GM18907 (cell line): ENCODE measurements around the gene SERPINE2.

ENCODE experiments used
- ATAC-seq: cut with Tn5 transposase; IDR thresholded peaks from one replicate; pipeline ENCODE4 v1.9.1; 2021; ENCODE audit warnings: mild to moderate bottlenecking, moderate library complexity; ENCODE audit not compliant: unreplicated experiment

SERPINE2 gene

DNA sequence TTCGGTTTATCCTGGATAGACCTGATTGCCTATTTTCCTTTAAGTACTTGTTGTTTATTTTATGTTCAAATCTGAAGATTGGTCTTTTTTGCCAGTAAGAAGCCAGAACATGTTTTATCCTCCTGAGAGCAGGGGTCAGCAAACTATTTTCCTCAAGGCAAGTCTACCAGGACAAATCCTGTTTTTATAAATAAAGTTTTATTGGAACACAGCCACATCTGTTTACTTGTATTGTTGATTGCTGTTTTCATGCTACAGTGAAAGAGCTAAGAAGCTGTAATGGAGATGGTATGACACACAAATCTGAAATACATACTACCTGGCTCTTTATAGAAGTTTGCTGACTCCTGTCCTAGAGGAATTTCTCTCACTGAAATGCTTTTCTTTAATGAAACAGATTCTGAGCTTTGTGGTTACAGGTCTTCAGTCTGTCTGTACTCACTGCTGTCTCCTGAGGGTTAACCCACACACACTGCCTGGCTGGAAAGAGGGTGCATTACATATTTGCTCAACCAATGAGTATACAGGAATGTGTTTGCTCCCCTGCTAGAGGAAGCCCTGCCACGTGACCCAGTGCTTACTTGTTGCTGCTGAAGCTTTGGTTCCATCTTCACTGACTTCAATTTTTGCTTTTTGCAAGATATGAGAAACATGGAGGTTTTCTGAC, 59.2 kb downstream of the SERPINE2 start:
- ATAC-seq, result no peak

DNA sequence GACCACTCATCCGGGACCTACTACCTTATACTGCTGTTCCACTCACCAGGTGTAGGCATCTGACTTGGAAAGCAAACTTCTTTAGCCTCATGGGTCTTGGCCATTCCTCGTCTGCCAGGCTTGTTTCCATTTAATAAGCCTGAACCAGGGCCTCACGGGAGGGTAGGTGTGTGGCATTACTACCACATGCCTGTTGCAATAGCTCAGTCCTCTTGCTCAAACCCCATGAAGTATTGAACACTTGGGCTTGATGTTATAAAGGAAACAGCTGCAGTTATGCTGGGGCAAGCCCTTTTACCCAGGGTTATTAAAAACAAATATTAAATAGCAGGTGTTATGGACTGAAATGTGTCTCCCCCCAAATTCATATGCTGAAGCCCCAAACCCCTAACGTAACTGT, 60.6 kb downstream of the SERPINE2 start:
- ATAC-seq, result no peak

DNA sequence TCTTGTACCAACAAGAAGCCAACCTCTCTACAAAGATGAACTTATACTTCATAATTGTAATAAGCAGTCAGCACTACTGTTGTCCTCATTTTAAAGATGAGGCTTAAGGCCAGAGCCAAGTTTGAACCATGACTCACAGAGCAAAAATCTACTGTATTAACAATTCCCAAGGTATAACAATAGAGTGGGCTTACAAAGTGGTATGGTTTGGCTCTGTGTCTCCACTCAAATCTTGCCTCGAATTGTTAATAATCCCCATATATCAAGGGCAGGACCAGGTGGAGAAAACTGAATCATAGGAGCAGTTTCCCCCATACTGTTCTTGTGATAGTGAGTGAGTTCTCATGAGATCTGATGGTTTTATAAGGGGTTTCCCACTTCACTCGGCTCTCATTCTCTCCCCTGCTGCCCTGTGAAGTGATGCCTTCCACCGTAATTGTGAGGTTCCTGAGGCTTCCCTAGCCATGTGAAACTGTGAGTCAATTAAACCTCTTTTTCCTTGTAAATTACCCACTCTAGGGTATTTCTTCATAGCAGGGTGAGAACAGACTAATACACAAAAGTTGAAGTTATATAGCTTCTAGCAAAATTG, 62.4 kb downstream of the SERPINE2 start:
- no peak for ATAC-seq

DNA sequence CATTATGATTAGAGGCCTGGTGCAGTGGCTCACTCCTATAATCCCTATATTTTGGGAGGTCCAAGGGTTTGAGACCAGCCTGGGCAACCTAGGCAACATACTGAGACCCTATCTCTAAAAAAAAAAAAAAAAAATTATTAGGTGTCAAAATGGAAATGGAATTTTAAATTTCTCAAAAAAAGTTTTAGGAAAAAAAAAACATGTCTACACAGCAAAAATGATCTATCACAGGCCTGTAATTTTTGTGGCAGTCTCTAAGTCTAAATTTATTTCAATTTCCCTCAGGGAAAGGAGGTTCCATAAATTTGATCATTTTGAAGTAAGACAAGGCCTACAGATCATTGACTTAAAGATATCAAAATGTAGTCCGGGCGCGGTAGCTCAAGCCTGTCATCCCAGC, 65.5 kb downstream of the SERPINE2 start:
- ATAC-seq, result no peak

DNA sequence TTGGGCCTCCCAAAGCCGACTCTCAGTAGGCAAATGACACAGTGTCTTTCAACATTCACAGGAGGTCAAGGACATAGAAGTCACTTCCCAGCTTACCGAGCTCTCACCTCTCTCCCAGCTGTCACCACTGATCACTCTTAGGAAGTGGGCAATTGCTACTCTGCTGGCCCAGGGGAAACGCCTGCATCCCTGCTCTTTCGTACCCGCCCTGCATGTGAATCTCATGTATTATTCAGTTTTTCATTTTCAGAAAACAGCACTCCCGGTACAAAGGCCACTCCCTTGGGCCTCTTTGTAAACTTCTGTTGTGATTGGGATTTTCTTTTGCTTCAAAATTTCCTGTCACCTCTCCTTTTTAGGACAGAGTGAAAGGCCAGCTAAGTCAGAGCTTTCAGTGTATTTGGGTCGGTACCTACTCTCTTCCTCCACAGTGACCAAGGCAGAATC, 66.4 kb downstream of the SERPINE2 start:
- ATAC-seq, result no peak

DNA sequence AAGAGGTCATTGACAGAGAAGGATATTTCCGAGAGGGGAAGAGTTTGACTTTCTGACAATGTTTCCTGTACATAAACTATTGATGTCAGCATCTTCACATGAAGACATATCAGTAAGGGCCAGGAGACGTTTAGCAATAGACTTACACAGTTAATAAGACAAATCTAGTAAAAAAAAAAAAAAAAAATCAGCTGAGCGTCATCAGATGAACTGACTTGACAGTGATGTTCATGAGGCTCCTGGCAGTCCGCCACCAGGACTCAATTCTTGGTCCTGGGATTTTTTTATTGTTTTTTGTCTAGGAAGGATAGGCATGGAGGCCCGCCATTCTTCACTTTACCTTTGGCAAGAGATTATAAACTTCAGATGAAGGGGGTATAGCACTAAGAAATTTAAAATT, 67.4 kb downstream of the SERPINE2 start:
- no peak for ATAC-seq

DNA sequence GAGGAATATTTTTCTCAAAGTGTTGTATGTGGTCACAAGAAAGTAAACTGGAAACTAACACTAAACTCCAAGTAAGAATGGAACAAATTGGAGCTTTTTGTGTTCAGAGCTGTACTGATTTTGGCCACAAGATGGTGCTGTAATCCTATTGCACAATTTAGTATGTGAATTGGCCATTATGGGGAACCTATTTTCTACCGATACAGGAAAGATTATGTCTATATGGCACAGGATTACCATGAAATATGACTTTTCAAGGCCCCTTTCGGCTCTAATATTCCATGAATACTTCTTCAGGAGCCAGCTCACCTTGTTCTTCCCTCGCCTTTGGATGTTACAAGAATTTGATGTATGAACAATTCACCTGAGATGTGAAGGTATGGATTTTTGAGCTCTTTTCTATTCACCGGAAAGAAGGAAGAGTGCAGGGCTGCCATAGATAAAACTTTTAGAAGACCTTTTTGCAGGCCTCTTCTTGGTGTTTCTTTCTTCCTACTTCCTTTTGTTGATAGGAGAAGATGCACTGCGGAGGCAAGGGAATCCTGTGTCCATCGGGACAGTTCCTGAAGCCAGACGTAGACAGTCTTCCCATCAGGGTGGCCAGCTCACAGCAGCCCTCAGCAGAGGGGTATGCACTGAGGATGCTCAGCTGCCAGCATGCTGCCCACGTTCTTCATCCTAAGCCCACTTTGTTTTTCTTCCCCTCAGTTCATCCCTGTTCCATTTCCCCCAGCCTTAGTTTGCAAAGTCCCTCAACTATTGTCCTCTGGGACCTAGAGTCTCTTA, 68.5 kb downstream of the SERPINE2 start:
- peak; percentile 78 for ATAC-seq

DNA sequence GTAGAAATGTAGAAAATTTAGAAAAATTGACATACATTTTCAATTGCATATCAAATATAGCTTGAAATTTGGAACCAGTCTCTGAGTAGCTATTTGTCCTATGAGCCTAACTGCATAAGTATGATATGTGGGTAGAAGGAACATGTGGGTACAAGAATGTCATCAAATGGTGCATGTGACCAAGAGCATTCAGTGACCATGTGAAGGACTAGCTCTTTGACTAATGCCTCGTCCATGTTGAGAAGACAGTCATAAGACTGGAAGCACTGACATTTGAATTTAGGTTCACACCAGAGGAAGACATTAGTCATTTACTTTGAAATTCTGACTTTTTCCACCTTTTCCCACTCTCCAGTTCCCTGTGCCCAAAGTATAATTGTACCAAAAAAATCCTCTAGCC, 69.2 kb downstream of the SERPINE2 start:
- peak; percentile 25 for ATAC-seq

DNA sequence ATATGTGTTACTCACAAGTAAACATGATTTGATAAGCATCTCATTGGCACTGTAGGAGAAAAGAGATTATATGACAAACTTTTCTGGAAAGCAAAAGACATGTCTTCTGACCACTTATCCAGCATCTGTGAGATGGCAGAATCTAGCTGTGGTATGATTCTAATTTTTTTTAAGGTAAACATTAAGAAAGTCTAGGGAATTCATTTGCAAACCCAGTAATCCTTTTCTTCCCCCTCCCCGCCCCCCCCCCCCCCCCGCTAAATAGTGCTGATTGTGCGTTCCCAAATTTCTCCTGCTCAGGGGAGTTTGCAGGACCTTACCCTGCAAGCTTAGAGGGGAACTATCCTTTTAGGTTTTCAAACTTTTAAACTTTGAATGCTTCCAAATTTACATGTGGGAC, 69.8 kb downstream of the SERPINE2 start:
- no peak for ATAC-seq

DNA sequence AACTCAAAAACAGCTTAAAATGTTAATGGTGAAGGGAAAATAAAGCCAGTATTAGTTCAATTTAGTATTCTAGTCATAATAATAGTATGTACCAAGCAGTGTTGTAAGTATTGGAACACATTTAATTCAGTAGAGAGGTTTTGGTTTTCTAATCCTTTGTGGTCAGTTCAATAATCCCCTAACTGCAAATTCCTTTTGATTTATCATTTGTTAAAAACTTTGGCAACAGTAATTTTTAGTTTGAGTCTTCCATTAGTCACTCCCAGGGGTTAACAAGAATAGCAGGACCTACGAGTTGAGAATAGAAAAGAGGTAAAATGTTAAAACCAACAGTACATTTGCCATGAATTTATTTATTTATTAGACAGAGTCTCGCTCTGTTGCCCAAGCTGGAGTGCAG, 71.1 kb downstream of the SERPINE2 start:
- no peak for ATAC-seq

DNA sequence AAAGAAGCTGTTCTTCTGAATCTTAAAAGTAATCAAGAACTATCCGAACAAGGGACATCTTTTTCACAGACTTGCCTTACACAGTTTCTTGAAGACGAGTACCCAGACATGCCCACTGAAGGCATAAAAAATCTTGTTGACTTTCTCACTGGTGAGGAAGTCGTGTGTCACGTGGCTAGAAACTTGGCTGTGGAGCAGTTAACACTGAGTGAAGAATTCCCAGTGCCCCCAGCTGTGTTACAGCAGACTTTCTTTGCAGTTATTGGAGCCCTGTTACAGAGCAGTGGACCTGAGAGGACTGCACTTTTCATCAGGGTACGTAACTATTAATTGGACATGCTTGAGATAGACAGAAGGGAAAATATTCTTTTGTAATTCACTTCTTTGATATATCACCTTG, 79.4 kb downstream of the SERPINE2 start:
- no peak for ATAC-seq

DNA sequence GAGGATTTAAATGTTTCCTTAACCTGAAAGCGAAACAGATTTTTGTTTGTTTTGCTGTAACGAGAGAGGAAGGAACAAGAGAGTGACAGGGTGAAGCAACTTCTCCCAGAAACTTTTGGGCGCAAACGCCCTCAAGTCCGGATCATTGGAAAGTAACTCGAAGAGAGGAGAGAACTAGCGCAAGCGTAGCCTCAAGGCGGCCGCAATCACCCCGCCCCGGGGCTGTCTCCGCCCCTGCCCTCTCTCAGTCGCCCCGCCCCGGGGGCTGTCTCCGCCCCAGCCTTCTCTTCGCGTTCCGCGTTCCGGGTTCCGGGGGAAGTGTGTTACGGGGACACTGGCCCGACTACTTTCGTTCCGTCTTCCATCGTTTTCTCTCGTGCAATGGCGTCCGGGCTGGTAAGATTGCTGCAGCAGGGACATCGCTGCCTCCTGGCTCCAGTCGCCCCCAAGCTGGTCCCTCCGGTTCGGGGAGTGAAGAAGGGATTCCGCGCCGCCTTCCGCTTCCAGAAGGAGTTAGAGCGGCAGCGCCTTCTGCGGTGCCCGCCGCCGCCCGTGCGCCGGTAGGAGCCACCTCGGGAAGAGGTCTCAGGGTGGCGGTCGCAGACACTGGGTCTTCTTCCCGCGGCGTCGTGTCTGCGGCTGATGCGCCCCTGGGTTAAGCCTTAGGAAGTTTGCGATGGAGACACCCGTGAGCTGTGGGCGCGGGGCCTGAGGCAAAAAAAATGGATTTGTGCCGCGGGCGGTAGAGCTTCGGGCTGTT, 81.8 kb downstream of the SERPINE2 start, which contains the start of gene MRPL44:
Gene MRPL44 (plus strand): TSS at position 372 of the 760 bp plus-strand sequence. CDS start 10 bp downstream, at position 382.
- peak; percentile 91 for ATAC-seq

DNA sequence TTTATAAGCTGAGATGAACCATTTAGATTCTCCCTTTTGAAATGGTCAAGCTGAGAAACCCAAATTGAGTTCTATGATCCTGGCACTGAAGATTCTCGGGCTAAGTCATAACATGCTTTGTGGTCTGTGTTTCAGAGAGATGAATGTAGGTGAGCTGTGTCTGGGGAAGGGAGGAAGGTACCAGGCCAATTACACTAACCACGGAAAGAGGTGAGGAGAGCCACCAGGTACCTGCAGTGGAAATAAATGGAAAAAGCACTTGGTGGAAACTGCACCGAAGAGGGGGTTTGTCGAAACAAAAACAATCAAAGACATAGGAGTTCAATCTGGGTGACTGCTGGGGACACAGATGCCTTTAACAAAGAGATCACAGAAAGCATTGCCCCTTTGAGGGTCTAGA, 82.8 kb downstream of the SERPINE2 start:
- peak; percentile 32 for ATAC-seq

DNA sequence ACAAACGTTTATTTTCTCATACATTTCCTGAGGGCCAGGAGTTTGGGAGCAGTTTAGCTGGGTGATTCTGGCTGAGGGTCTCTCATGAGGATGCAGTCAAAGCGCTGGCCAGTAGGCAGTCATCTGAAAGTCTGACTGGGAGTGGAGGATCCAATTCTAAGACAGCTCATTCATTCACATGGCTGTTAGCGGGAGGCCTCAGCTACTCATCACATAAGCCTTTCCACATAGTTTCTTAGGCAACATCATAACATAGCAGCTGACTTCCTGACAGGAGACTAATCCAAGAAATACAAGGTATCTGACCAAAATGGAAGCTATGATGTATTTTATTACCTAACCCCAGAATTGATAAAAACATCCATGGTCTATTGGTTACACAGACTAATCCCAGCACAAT, 84.7 kb downstream of the SERPINE2 start:
- no peak for ATAC-seq

DNA sequence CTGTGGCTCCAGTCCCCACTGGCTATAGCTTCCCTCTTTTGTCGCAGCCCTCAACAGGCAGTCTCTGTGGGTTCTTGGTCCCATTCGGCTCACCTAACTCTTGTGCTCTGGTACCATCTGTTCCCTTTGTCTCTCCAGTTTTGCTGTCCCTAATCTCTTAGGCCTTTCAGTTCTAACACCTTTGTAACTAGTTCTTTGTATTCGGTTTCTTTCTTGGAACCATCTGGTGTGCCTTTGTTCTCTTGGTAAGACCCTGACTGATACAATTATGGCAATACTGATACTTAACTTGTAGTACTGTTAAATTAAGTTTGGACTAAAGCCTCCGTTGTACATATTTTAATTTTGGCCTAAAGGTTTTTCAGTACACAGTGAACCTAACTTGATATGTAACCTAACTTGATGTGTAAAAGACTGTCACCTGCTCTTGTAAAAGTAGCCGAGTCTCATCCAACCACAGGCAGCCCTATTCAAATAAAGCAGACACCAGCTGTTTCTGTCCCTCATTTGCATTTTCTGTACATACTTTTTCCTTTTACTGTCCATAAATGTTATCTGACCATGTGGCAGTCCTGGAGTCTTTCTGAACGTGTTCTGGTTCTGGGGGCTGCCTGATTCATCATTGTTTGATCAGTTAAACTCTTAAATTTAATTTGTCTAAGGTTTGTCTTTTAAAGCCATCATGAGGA, 86.7 kb downstream of the SERPINE2 start:
- ATAC-seq, result peak; percentile 60

DNA sequence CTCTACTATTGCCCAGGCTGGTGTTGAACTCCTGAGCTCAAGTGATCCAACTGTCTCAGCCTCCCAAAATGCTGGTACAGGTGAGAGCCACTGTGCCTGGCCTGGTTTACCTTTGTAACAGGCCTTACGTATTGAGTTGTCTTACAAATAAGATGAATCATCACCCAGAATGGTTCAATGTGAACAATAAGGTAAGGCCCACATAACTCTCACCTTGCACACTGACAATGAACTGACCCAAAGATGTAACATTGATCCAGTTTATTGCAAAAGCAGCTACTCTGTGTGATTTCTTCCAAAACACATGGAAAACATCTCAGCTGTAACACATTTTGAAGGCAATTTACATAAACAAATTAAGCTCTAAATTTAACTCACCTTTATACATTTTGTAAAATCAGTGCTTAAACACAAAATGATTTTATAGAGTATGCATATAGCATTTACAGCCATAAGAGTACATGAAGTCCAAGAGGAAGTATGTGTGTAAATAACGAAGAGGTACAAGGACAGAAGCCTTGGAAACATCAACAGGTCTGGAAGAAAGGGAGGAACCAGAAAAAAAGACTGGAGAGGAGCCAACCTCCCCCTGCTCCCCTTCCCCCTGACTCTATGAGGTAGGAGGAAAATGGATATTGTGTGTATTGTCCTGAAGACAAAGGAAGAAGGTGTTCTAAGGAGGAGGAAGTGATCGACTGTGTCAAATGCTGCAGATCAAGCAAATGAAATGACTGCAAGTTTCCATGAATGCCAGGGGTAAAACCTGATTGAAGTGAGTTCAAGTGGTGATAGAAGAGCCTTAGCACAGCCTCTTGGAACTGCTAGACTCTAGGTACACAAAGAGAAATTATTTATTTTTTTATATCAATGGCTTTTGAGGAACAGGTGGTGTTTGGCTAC, 88.4 kb downstream of the SERPINE2 start:
- no peak for ATAC-seq

DNA sequence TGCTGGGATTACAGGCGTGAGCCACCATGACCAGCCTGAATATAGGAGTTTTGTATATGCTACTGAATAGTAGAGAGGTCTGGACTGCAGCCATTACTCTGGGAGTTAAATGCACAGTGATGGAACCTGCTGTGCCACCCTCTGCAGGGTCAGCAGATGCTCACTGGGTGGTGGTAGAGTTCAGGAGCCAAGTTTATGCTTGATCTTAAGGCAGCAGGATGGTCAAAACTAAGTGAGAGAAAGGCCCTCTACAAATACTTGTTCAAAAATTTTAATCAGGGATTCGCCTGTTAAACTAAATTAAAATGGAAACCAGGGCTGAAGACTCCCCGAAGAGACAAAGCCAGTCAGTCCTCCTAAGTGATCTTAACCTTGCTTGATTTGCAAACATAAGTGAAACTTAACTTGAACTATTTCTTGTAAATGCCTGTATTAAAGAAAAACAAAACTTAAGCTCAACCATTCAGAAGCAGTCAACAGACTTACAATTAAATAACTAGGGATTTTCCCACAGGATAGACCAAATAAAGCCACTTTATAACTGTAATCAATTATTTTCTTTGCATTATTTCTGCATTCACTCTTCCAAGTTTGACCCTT, 89.7 kb downstream of the SERPINE2 start:
- ATAC-seq, result no peak

DNA sequence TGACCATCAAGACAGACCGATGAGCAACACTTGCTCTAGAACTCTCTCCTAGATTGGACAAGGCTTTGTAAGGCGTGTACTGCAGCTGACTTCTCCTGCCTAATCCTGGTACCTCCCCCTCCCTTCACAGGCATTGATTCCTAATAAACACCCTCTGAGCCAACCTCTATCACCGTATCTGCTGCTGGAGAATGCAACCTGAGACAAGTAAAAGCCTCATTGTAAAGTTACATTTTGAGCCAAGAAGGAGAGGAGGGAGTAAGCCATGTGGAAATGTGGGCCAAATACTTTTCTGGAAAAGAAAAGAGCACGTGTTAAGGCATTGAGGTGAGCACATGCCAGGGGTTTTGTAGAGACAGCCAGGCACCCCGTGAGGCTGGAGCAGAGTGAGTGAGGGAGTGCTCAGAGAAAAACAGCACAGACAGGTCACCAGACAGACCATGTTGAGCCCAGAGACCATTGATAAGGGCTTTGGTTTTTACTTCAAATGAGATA, 91.3 kb downstream of the SERPINE2 start:
- ATAC-seq, result no peak

DNA sequence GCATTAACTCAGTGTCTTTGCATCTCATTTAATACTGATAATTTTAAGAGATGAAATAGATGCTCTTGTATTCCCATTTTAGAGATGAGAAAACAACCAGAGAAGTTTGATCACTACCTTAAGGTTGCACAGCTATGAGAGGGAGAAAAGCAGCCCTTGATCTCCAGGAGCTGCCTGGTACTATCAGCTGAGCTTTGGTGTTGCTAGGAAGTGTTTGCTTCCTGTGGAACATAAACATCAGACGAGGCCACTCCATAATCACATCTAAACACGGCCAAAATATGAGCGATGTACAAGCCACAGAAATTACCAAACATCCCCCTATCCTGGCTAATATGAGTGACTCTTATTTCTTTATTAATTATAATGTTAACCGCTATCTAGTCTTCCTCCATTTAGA, 93.3 kb downstream of the SERPINE2 start:
- no peak for ATAC-seq
